DMS 273 treated with DMSO at 0.1 percent for 48 hours (cell line): ENCODE results near the gene HS6ST2.

Experiments
- DNase-seq: peaks from one replicate; lab custom pipeline; 2025; lab: John Stamatoyannopoulos, UW

Gene HS6ST2

DNA sequence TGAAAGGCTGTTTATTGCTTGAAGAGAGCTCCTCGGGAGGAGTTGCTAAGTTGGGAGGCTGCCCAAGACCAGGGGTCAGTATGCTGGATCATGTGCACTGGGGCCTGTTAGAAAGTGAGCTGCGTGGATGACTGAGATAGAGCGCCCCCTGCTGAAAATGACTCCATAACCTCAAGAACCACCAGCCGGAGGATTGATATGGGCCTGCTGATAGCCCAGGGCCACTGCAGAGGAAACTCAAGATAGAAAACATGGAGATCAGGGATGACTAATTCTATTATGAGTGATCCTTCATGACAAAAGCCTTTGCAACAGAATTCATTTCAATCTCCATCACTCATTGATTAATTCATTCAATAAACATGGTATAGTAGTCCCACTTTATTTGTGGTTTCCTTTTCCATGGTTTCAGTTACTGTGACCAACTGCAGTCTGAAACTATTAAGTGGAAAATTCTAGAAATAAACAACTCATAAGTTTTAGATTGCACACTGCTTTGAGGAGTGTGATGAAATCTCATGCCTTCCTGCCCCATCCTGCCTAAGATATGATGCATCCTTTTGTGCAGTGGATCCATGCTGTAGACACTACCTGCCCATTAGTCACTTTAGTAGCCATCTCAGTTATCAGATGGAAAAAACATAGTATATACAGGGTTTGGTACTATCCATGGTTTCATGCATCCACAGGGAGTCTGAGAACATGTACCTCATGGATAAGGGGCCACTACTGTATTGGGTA is 342.9 kb downstream of the HS6ST2 start:
- DNase-seq: peak; percentile 23

DNA sequence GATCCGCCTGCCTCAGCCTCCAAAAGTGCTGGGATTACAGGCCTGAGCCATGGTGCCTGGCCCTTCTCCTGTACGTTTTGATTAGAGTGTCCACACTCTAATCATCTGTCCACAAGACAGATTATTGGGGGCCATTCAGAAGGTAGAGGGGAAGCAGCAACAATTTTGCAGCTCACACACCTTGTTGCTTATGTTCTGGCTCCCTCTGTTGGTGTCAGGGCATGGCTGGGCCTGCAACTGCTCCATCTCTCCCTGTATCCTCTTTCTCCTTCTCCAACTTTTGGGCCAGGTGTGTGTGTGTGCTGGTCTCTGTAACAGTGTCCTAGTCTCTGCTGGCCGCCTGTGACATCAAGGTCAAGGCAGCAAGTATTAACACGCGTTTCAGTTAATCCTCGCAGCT is 344.1 kb downstream of the HS6ST2 start:
- no peak for DNase-seq

DNA sequence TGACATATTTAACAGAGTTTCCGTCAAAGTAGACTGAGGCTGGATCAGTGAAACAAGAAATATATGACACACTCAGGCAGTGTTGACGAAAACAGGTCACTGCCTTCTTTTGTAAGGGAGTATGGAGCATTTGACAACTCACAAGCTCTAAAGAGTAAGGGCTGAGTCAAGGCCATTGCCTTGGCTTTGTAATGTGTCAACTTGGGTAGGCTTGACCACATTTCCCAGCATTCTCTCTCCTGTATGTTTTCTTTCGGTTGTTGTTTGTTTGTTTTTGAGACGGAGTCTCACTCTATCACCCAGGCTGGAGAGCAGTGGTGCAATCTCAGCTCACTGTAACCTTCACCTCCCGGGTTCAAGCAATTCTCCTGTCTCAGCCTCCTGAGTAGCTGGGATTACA is 344.6 kb downstream of the HS6ST2 start:
- no peak for DNase-seq

GRCh38 chrX:132612821-132613564 is 345.4 kb downstream of the HS6ST2 start:
- DNase-seq: peak; percentile 29

- no peak for DNase-seq
Measured at GRCh38 chrX:132610536-132610935, 347.9 kb downstream of the HS6ST2 start.

DNA sequence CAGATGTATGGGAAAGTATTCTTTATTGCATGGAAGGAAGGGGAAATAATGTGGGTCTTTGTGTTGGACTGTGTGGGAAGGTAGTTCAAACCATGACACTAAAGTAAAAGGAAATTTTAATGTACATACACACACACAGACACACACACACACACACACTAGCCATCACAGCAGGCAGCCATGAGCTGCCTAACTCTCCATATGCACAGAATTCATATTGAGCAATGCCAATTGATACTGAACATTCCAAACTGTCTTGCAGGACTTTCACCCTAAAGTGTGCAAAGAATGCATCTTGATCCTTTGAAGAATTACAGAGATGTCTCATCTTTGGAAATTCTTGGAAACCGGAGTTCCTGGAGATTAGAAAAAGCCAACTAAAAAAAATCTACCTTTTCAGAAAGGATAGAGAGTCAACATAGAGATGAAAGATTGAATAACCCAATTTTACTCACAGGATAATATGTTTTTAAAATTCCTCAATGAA is 349.0 kb downstream of the HS6ST2 start:
- DNase-seq: no peak

DNA sequence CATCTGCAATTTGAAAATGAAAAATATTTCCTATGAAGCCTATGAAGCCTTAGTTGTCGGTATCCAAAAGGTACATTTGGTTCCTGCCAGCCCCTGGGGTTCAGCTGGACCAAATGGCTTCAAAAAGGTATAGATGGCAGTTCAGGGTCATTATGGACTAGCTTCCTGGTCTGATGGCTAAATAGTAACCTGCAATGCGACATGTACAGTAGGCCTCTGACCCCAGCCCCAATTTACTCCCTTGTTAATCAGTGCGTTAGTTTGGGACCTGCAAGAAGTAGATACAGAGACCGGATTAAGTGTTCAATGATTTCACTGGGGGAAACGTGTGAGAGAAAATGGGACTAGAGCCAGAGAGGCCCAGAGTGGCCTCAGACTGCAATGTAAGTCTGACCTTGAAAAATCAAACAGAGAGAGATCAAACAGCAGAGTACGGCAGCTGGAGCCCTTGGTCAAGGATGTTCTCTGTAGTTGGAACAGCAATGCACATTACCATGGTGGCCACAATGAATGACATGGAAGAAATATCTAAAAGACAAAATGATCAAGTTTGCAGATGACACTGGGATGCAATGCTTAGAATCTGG is 354.6 kb downstream of the HS6ST2 start:
- DNase-seq: no peak

DNA sequence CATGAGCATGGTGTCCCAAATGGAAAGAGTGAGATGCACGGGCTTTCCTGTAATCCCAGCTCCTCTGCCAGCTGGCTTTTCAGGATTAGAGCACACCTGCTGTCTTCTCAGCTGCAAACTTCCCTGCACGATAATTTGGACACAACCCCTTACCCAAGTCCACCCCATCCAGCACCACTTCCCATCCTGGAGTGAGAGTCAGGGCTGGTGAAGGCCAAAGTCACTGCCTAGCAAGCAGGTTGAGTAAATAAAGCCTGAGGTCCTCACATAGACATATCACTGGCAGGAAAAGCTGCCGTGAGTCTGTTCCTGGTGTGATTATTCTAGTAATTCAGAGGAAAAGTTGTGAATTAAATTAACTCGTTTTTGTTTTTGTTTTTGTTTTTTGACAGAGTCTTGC is 355.7 kb downstream of the HS6ST2 start:
- DNase-seq: no peak

- no peak for DNase-seq
Measured at GRCh38 chrX:132594999-132595398, 363.4 kb downstream of the HS6ST2 start.

- DNase-seq: no peak
Measured at GRCh38 chrX:132594129-132594528, 364.3 kb downstream of the HS6ST2 start.

- no peak for DNase-seq
Measured at GRCh38 chrX:132592880-132593279, 365.5 kb downstream of the HS6ST2 start.

DNA sequence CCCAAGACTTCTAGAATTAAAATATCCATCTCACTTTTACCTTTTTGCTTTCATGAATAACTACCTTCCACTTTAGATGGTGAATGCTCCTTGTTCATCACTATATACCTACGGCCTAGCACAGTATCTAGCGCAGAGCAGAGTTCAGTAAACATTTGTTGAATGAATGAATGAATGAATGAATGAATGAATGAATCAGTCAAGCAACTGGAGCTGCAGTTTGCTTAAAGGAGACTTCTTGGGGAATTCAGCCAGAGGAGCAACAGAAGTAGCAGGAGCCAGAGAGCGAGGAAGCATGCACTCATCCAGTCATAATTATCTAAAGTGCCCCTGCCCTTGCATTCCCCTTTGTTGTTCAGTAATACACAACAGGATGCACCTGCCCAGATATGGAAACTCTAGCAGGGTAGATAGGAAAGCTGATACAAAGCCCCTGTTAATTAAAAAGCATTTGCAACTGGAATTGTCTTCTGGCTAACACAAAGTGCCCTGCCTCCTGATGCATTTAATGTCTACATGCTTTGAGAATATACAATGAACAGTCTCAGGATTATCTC is 366.6 kb downstream of the HS6ST2 start:
- no peak for DNase-seq

DNA sequence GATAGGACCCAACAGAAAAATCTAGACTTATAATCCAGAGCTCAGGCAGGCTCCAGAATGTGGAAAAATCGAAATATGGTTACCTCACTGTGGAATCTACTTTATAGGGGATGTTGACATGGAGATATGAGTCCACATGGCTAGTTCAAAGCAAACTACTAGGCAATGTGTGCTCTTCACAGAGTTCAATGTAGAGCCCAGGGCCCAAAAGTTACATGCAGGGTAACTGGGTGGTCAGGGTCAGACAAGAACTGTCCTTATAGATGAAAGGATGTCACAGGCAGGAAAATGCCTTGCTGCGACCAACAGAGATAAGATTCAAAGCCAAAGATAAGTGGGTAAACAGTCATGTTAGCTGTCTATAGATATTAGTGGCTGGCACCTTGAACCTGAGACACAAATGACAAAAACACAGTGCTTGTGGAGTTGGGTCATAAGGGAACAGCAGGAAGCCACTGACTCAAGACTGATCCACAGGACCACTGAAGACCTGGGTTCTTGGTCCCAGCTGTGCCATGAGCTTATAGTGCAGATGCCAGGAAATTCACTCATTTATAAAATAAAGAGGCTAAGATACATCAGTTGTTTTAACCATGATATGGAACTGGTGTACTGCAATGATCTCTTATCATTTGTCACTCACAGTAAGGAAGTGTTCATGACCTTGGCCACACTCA is 367.9 kb downstream of the HS6ST2 start:
- DNase-seq: no peak

- DNase-seq: no peak
Measured at GRCh38 chrX:132584936-132585335, 373.5 kb downstream of the HS6ST2 start.

DNA sequence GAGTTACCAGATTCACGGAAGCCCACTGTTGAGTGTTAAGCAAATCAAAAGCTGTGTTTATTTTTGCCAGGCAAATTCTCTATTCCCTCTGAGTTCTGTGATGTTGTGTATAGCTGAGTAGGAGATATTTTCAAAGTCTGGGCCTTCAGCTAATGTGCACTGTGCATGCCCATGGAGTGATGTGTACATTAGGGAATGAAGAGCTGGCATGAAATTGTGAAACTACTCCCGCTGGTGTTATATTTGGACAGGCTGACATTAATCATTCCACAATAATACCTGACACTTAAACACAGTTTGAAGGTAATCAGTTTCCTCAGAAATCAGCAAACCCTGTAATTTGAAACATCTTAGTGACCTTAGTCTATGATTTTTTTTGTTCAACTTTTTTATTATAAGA is 381.5 kb downstream of the HS6ST2 start:
- DNase-seq: no peak
